ENCODE results near the gene SIRPG. TPM values are rescaled to one million over a fixed set of nuclear protein-coding genes. Genes with fewer than 3 reads are reported as not detected.
"Not testable (repeated sequence)": the region's sequence is repeated elsewhere in the genome, so short reads cannot be mapped to it uniquely, and the experiment has no call there.

SIRPG gene
- total RNA-seq, 1 donor, result 6.8 TPM

- Histone ChIP-seq H3K27me3 (ENCODE audit: insufficient read depth, low read length) (no peaks in the 10 kb centered on the region), H3K9me3 (ENCODE audit: low read depth, low read length) (no peaks in the 10 kb centered on the region), H3K4me1 (ENCODE audit: insufficient read depth, low read length) (peaks cover 62% of the 10 kb centered on the region), H3K4me3 (ENCODE audit: low read length) (no peak overlapping the region)
These were observed 4.1 kb upstream of the SIRPG start for GRCh38 chr20:1661542-1662299.

- H3K9me3 ChIP-seq (ENCODE audit: low read depth, low read length), result no peaks in the 10 kb centered on the region
- H3K4me1 ChIP-seq (ENCODE audit: insufficient read depth, low read length), result peaks cover 57% of the 10 kb centered on the region
- no peak overlapping the region for H3K4me3 ChIP-seq (ENCODE audit: low read length)
- H3K27me3 ChIP-seq (ENCODE audit: insufficient read depth, low read length), result no peaks in the 10 kb centered on the region
These were observed 2.7 kb upstream of the SIRPG start for GRCh38 chr20:1660246-1660645.

GRCh38 chr20:1656844-1657243 is 735 bp downstream of the SIRPG start:
- H3K9me3 ChIP-seq (ENCODE audit: low read depth, low read length), result no peaks in the 10 kb centered on the region
- no peaks in the 10 kb centered on the region for H3K27me3 ChIP-seq (ENCODE audit: insufficient read depth, low read length)
- H3K4me1 ChIP-seq (ENCODE audit: insufficient read depth, low read length), result peaks cover 37% of the 10 kb centered on the region
- peak overlapping the region; percentile 22 for H3K4me3 ChIP-seq (ENCODE audit: low read length)

- Histone ChIP-seq H3K9me3 (ENCODE audit: low read depth, low read length) (no peaks in the 10 kb centered on the region), H3K27me3 (ENCODE audit: insufficient read depth, low read length) (no peaks in the 10 kb centered on the region), H3K4me1 (ENCODE audit: insufficient read depth, low read length) (peaks cover 33% of the 10 kb centered on the region), H3K4me3 (ENCODE audit: low read length) (no peak overlapping the region)
These were observed 2.6 kb downstream of the SIRPG start for GRCh38 chr20:1654996-1655395.

GRCh38 chr20:1652960-1653359 is 4.6 kb downstream of the SIRPG start:
- H3K27me3 ChIP-seq (ENCODE audit: insufficient read depth, low read length), result no peaks in the 10 kb centered on the region
- no peaks in the 10 kb centered on the region for H3K9me3 ChIP-seq (ENCODE audit: low read depth, low read length)
- H3K4me1 ChIP-seq (ENCODE audit: insufficient read depth, low read length), result peaks cover 21% of the 10 kb centered on the region
- H3K4me3 ChIP-seq (ENCODE audit: low read length), result no peak overlapping the region

GRCh38 chr20:1652104-1652503 is 5.5 kb downstream of the SIRPG start:
- Histone ChIP-seq H3K4me3 (ENCODE audit: low read length) (no peak overlapping the region), H3K9me3 (ENCODE audit: low read depth, low read length) (no peaks in the 10 kb centered on the region), H3K27me3 (ENCODE audit: insufficient read depth, low read length) (no peaks in the 10 kb centered on the region), H3K4me1 (ENCODE audit: insufficient read depth, low read length) (peaks cover 14% of the 10 kb centered on the region)

GRCh38 chr20:1651268-1652058 is 6.1 kb downstream of the SIRPG start:
- Histone ChIP-seq H3K4me1 (ENCODE audit: insufficient read depth, low read length) (peaks cover 14% of the 10 kb centered on the region), H3K9me3 (ENCODE audit: low read depth, low read length) (no peaks in the 10 kb centered on the region), H3K4me3 (ENCODE audit: low read length) (no peak overlapping the region), H3K27me3 (ENCODE audit: insufficient read depth, low read length) (no peaks in the 10 kb centered on the region)

GRCh38 chr20:1648101-1648500 is 9.5 kb downstream of the SIRPG start:
- Histone ChIP-seq H3K9me3 (ENCODE audit: low read depth, low read length) (no peaks in the 10 kb centered on the region), H3K4me1 (ENCODE audit: insufficient read depth, low read length) (peaks cover 13% of the 10 kb centered on the region), H3K27me3 (ENCODE audit: insufficient read depth, low read length) (no peaks in the 10 kb centered on the region)

GRCh38 chr20:1646975-1647431 is 10.6 kb downstream of the SIRPG start:
- H3K4me3 ChIP-seq (ENCODE audit: low read length), result no peak overlapping the region
- H3K4me1 ChIP-seq (ENCODE audit: insufficient read depth, low read length), result peaks cover 11% of the 10 kb centered on the region
- H3K27me3 ChIP-seq (ENCODE audit: insufficient read depth, low read length), result no peaks in the 10 kb centered on the region

More at GRCh38 chr20:1648101-1648500, 9.5 kb downstream of the SIRPG start:
- H3K4me3 ChIP-seq (ENCODE audit: low read length), result no peak overlapping the region

GRCh38 chr20:1644101-1644962 is 13.2 kb downstream of the SIRPG start:
- Histone ChIP-seq H3K4me1 (ENCODE audit: insufficient read depth, low read length) (peaks cover 3% of the 10 kb centered on the region), H3K4me3 (ENCODE audit: low read length) (no peak overlapping the region), H3K27me3 (ENCODE audit: insufficient read depth, low read length) (no peaks in the 10 kb centered on the region), H3K9me3 (ENCODE audit: low read depth, low read length) (no peaks in the 10 kb centered on the region)

More at GRCh38 chr20:1646975-1647431, 10.6 kb downstream of the SIRPG start:
- no peaks in the 10 kb centered on the region for H3K9me3 ChIP-seq (ENCODE audit: low read depth, low read length)

- H3K4me1 ChIP-seq (ENCODE audit: insufficient read depth, low read length); H3K9me3 ChIP-seq (ENCODE audit: low read depth, low read length); H3K4me3 ChIP-seq (ENCODE audit: low read length); H3K27me3 ChIP-seq (ENCODE audit: insufficient read depth, low read length): not testable (repeated sequence)
These were observed 18.9 kb downstream of the SIRPG start for GRCh38 chr20:1638643-1639042.

- H3K4me1 ChIP-seq (ENCODE audit: insufficient read depth, low read length), result peaks cover 3% of the 10 kb centered on the region
- no peaks in the 10 kb centered on the region for H3K27me3 ChIP-seq (ENCODE audit: insufficient read depth, low read length)
- no peaks in the 10 kb centered on the region for H3K9me3 ChIP-seq (ENCODE audit: low read depth, low read length)
- H3K4me3 ChIP-seq (ENCODE audit: low read length), result no peak overlapping the region
These were observed 19.8 kb downstream of the SIRPG start for GRCh38 chr20:1637755-1638154.

- Histone ChIP-seq H3K4me3 (ENCODE audit: low read length) (no peak overlapping the region), H3K9me3 (ENCODE audit: low read depth, low read length) (no peaks in the 10 kb centered on the region), H3K4me1 (ENCODE audit: insufficient read depth, low read length) (peaks cover 7% of the 10 kb centered on the region), H3K27me3 (ENCODE audit: insufficient read depth, low read length) (no peaks in the 10 kb centered on the region)
These were observed 20.4 kb downstream of the SIRPG start for GRCh38 chr20:1637226-1637625.

- peaks cover 13% of the 10 kb centered on the region for H3K4me1 ChIP-seq (ENCODE audit: insufficient read depth, low read length)
- H3K9me3 ChIP-seq (ENCODE audit: low read depth, low read length), result no peaks in the 10 kb centered on the region
- no peak overlapping the region for H3K4me3 ChIP-seq (ENCODE audit: low read length)
- H3K27me3 ChIP-seq (ENCODE audit: insufficient read depth, low read length), result no peaks in the 10 kb centered on the region
These were observed 21.0 kb downstream of the SIRPG start for GRCh38 chr20:1636621-1637020.

Data from mononuclear cell (primary cell).